ENCODE data around the gene OXNAD1. TPM values are rescaled to one million over a fixed set of nuclear protein-coding genes. Genes with fewer than 3 reads are reported as not detected.

OXNAD1 gene
- total and polyA plus RNA-seq, 7 donors = 11.3 to 23.1 (median 14.4) TPM

GRCh38 chr3:16302082-16302631 is 37.1 kb downstream of the OXNAD1 start:
- H3K9me3 ChIP-seq = no peaks in the 10 kb centered on the region
- H3K27ac ChIP-seq = no peak overlapping the region
- 68 to 89% methylated on average over 6 of the region's 6 CpGs for WGBS, 2 donors
- peaks cover 0 to 14% (median 12%) of the 10 kb centered on the region in 4 donors for H3K4me1 ChIP-seq
- no peak for DNase-seq
- H3K27me3 ChIP-seq = no peaks in the 10 kb centered on the region
- intact Hi-C loops (cut with DNase I) = no loop called here
- no peak overlapping the region for H3K4me3 ChIP-seq
- peaks cover 0 to 46% (median 7%) of the 10 kb centered on the region in 4 donors for H3K36me3 ChIP-seq
- TF ChIP-seq EP300 (IDR thresholded peaks at IDR 0.05) (no peak), POLR2AphosphoS5 (IDR thresholded peaks at IDR 0.05) (no peak), POLR2A (IDR thresholded peaks at IDR 0.05) (no peak), CTCF (IDR thresholded peaks at IDR 0.05) (no peak)

- Histone ChIP-seq H3K4me1 (peaks cover 0 to 12% (median 9%) of the 10 kb centered on the region in 4 donors), H3K4me3 (no peak overlapping the region), H3K27ac (no peak overlapping the region), H3K36me3 (peaks cover 0 to 46% (median 7%) of the 10 kb centered on the region in 4 donors), H3K27me3 (no peaks in the 10 kb centered on the region), H3K9me3 (no peaks in the 10 kb centered on the region)
- 61 to 67% methylated on average over 2 of the region's 2 CpGs for WGBS, 2 donors
- no peak for DNase-seq
- TF ChIP-seq EP300 (IDR thresholded peaks at IDR 0.05) = no peak
- no peak for TF ChIP-seq POLR2AphosphoS5 (IDR thresholded peaks at IDR 0.05)
- no peak for TF ChIP-seq POLR2A (IDR thresholded peaks at IDR 0.05)
- no peak for TF ChIP-seq CTCF (IDR thresholded peaks at IDR 0.05)
- intact Hi-C loops (cut with DNase I) = no loop called here
Measured at GRCh38 chr3:16303037-16303575, 38.1 kb downstream of the OXNAD1 start.

- intact Hi-C loops (cut with DNase I) = no loop called here
- no peaks in the 10 kb centered on the region for H3K4me1 ChIP-seq
- H3K36me3 ChIP-seq = peaks cover 0 to 46% (median 7%) of the 10 kb centered on the region in 4 donors
- WGBS, 2 donors = 81 to 95% methylated on average over 2 of the region's 2 CpGs
- no peaks in the 10 kb centered on the region for H3K27me3 ChIP-seq
- no peaks in the 10 kb centered on the region for H3K9me3 ChIP-seq
- TF ChIP-seq EP300 (IDR thresholded peaks at IDR 0.05) (no peak), POLR2AphosphoS5 (IDR thresholded peaks at IDR 0.05) (no peak), POLR2A (IDR thresholded peaks at IDR 0.05) (no peak), CTCF (IDR thresholded peaks at IDR 0.05) (no peak)
- no peak overlapping the region for H3K27ac ChIP-seq
- DNase-seq = no peak
- no peak overlapping the region for H3K4me3 ChIP-seq
Measured at GRCh38 chr3:16304061-16305010, 39.3 kb downstream of the OXNAD1 start.

GRCh38 chr3:16305111-16305541 is 40.1 kb downstream of the OXNAD1 start:
- intact Hi-C loops (cut with DNase I) = no loop called here
- Histone ChIP-seq H3K36me3 (peaks cover 0 to 46% (median 7%) of the 10 kb centered on the region in 4 donors), H3K27me3 (no peaks in the 10 kb centered on the region), H3K9me3 (no peaks in the 10 kb centered on the region), H3K4me1 (no peaks in the 10 kb centered on the region), H3K4me3 (no peak overlapping the region), H3K27ac (no peak overlapping the region)
- TF ChIP-seq CTCF (IDR thresholded peaks at IDR 0.05) = no peak
- WGBS, 2 donors = 69 to 79% methylated on average over 7 of the region's 7 CpGs
- no peak for DNase-seq
